ENCODE results near the gene SPCS2.
"Not testable (repeated sequence)": the region's sequence is repeated elsewhere in the genome, so short reads cannot be mapped to it uniquely, and the experiment has no call there.

Gene SPCS2

DNA sequence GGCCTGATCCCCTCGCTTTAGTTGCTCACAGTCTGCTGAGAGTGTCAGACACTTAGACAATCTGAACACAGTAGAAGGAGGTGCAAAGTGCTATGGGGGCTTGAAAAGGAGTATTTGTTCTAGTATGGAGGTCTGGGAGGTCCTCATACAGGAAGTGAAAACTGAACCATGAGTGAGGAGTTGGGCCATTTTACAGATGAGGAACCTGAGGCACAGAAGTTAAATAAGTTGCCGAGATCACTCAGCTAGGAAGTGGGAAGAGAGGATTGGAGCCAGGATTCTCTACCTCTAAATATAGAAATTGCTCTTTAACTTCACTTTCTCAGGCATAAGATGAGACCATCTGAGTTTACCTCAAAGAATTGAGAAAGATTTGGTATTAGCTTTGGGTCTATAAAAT, 35.7 kb downstream of the SPCS2 start:
- H3K4ac ChIP-seq (ENCODE audit: low read depth in 1 of 2, low read length in 2 of 2), result no peak overlapping the region
- H3K36me3 ChIP-seq (ENCODE audit: control insufficient read depth in 1 of 2, insufficient read depth in 2 of 2, low read depth in 1 of 2, low read length in 2 of 2), result peaks cover 8 to 20% of the 10 kb centered on the region in 2 experiments
- no peak overlapping the region for H3K23ac ChIP-seq (ENCODE audit: low read length in 2 of 2)
- H3K4me3 ChIP-seq (ENCODE audit: insufficient read depth in 1 of 2, low read depth in 1 of 2, low read length in 2 of 2), result no peak overlapping the region
- no peak overlapping the region for H2AFZ ChIP-seq (ENCODE audit: low read depth, low read length)
- no peak overlapping the region for H4K8ac ChIP-seq (ENCODE audit: low read length)
- no peaks in the 10 kb centered on the region for H3K9me3 ChIP-seq (ENCODE audit: control insufficient read depth, low read length)
- H2BK120ac ChIP-seq (ENCODE audit: low read depth, low read length), result no peak overlapping the region
- H3K4me1 ChIP-seq (ENCODE audit: control insufficient read depth, insufficient read depth, low read depth, low read length), result peaks cover 1% of the 10 kb centered on the region
- no peaks in the 10 kb centered on the region for H3K27me3 ChIP-seq (ENCODE audit: control insufficient read depth in 1 of 2, insufficient read depth in 1 of 2, low read length in 2 of 2)
- no peak for DNase-seq
- H3K18ac ChIP-seq (ENCODE audit: low read depth in 1 of 2, low read length in 2 of 2), result no peak overlapping the region
- H3K79me1 ChIP-seq (replicated peaks; ENCODE audit: low read length, poor library complexity, severe bottlenecking), result peaks cover 6% of the 10 kb centered on the region
- H2BK12ac ChIP-seq (ENCODE audit: low read length in 2 of 2), result no peak overlapping the region
- no peak overlapping the region for H3K4me2 ChIP-seq (ENCODE audit: low read length, poor library complexity, severe bottlenecking)
- H4K91ac ChIP-seq (ENCODE audit: low read length), result no peak overlapping the region
- H2BK15ac ChIP-seq (ENCODE audit: low read depth, poor library complexity, severe bottlenecking), result no peak overlapping the region
- no peak overlapping the region for H3K9ac ChIP-seq (ENCODE audit: low read length)
- no peak overlapping the region for H2AK5ac ChIP-seq (ENCODE audit: low read length, severe bottlenecking)
- WGBS, result 100% methylated on average over 1 of the region's 2 CpGs
- no peak overlapping the region for H3K27ac ChIP-seq (ENCODE audit: low read length, poor library complexity, severe bottlenecking)
- no peak overlapping the region for H3K14ac ChIP-seq (ENCODE audit: low read length in 2 of 2)
- no peak overlapping the region for H2BK5ac ChIP-seq (ENCODE audit: low read depth, low read length, poor library complexity, severe bottlenecking)

DNA sequence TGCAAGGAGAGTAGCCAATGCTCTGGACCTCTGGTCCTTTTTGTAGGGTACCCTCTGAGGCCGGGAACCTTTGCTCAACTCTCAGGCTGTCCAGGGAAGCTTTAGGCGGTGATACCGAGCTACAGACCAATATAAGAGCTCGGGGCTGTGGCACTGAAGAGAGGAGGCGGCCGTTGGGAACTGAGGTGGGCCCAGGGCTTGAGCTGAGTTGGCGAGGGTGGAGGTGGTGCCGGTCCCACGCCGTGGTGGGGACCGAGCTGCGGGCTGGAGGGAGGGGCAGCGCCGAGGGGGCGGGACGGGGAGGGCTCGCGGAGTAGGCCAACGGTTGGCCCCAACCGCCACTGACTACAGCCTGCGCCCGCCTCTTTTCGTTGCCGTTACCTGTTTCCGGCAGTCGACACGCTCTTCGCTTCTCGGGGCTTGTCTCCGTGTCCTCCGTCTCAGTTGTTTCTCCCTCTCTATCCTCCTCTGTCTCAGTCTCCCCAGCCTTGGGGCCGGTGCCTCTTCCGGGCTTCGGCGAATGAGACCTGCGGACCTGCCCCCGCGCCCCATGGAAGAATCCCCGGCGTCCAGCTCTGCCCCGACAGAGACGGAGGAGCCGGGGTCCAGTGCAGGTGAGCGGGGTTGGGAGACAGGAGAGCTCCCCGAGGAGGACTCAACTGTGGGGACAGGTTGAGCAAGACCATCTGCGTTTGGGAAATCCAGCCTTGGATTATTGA, 39.6 kb downstream of the SPCS2 start, which contains the start of gene NEU3:
NEU3 (plus strand) TSS at position 393 of the 719 bp plus-strand sequence; CDS start at position 521, 128 bp downstream.
- Histone ChIP-seq H3K27me3 (ENCODE audit: control insufficient read depth in 1 of 2, insufficient read depth in 1 of 2, low read length in 2 of 2) (no peaks in the 10 kb centered on the region), H3K27ac (ENCODE audit: low read length, poor library complexity, severe bottlenecking) (peak within 1 kb of the TSS; percentile 74), H3K4me3 (ENCODE audit: insufficient read depth in 1 of 2, low read depth in 1 of 2, low read length in 2 of 2) (peak within 1 kb of the TSS; percentile 80 to 91), H3K9me3 (ENCODE audit: control insufficient read depth, low read length) (no peaks in the 10 kb centered on the region), H3K4me2 (ENCODE audit: low read length, poor library complexity, severe bottlenecking) (peak within 1 kb of the TSS; percentile 95), H2AK5ac (ENCODE audit: low read length, severe bottlenecking) (peak within 1 kb of the TSS; percentile 73), H4K8ac (ENCODE audit: low read length) (peak within 1 kb of the TSS; percentile 76), H4K91ac (ENCODE audit: low read length) (no peak within 1 kb of the TSS), H2BK120ac (ENCODE audit: low read depth, low read length) (no peak within 1 kb of the TSS), H3K9ac (ENCODE audit: low read length) (peak within 1 kb of the TSS; percentile 91), H3K14ac (ENCODE audit: low read length in 2 of 2) (peak within 1 kb of the TSS; percentile 32 to 58), H3K23ac (ENCODE audit: low read length in 2 of 2) (peak within 1 kb of the TSS in 1 of 2 experiments; percentile 99), H2AFZ (ENCODE audit: low read depth, low read length) (peak within 1 kb of the TSS; percentile 91), H3K4ac (ENCODE audit: low read depth in 1 of 2, low read length in 2 of 2) (peak within 1 kb of the TSS; percentile 39 to 58), H3K79me1 (replicated peaks; ENCODE audit: low read length, poor library complexity, severe bottlenecking) (peaks cover 14% of the 10 kb centered on the region), H2BK5ac (ENCODE audit: low read depth, low read length, poor library complexity, severe bottlenecking) (no peak within 1 kb of the TSS), H3K36me3 (ENCODE audit: control insufficient read depth in 1 of 2, insufficient read depth in 2 of 2, low read depth in 1 of 2, low read length in 2 of 2) (peaks cover 0 to 6% of the 10 kb centered on the region in 2 experiments), H3K18ac (ENCODE audit: low read depth in 1 of 2, low read length in 2 of 2) (peak within 1 kb of the TSS; percentile 78 to 94), H2BK15ac (ENCODE audit: low read depth, poor library complexity, severe bottlenecking) (peak within 1 kb of the TSS; percentile 80), H2BK12ac (ENCODE audit: low read length in 2 of 2) (no peak within 1 kb of the TSS), H3K4me1 (ENCODE audit: control insufficient read depth, insufficient read depth, low read depth, low read length) (peaks cover 1% of the 10 kb centered on the region)
- WGBS, result under 1% methylated on average over 33 of the region's 46 CpGs
- peak; percentile 72 for DNase-seq

DNA sequence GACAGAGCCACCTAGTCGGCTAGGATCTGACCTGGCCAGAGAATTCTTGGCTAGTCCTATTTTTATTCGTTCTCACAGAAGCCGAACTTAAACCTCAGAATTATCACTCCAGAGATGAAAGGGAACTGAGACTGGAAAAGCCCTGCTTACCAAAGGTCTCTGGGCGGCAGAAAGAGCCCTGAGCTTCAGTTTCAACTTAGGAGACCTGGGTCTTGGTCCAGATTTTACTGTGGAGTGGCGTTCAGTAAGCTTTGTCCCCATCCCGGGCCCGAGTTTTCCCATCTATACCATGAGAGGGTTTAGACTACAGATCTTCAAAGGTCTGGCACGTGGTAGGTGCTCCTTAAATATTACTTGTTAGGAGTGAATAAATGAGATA, 40.2 kb downstream of the SPCS2 start:
- peak overlapping the region; percentile 78 to 94 for H3K18ac ChIP-seq (ENCODE audit: low read depth in 1 of 2, low read length in 2 of 2)
- no peak overlapping the region for H2BK5ac ChIP-seq (ENCODE audit: low read depth, low read length, poor library complexity, severe bottlenecking)
- H2BK15ac ChIP-seq (ENCODE audit: low read depth, poor library complexity, severe bottlenecking), result no peak overlapping the region
- H3K4me1 ChIP-seq (ENCODE audit: control insufficient read depth, insufficient read depth, low read depth, low read length), result peaks cover 1% of the 10 kb centered on the region
- H3K79me1 ChIP-seq (replicated peaks; ENCODE audit: low read length, poor library complexity, severe bottlenecking), result peaks cover 14% of the 10 kb centered on the region
- H2AFZ ChIP-seq (ENCODE audit: low read depth, low read length), result peak overlapping the region; percentile 91
- peak overlapping the region; percentile 80 to 91 for H3K4me3 ChIP-seq (ENCODE audit: insufficient read depth in 1 of 2, low read depth in 1 of 2, low read length in 2 of 2)
- H2AK5ac ChIP-seq (ENCODE audit: low read length, severe bottlenecking), result no peak overlapping the region
- H3K36me3 ChIP-seq (ENCODE audit: control insufficient read depth in 1 of 2, insufficient read depth in 2 of 2, low read depth in 1 of 2, low read length in 2 of 2), result peaks cover 0 to 5% of the 10 kb centered on the region in 2 experiments
- peak overlapping the region in 1 of 2 experiments; percentile 58 for H3K4ac ChIP-seq (ENCODE audit: low read depth in 1 of 2, low read length in 2 of 2)
- peak overlapping the region; percentile 76 for H4K8ac ChIP-seq (ENCODE audit: low read length)
- peak overlapping the region; percentile 74 for H3K27ac ChIP-seq (ENCODE audit: low read length, poor library complexity, severe bottlenecking)
- H3K23ac ChIP-seq (ENCODE audit: low read length in 2 of 2), result peak overlapping the region in 1 of 2 experiments; percentile 99
- H2BK12ac ChIP-seq (ENCODE audit: low read length in 2 of 2), result no peak overlapping the region
- 7% methylated on average over 8 of the region's 8 CpGs for WGBS
- H4K91ac ChIP-seq (ENCODE audit: low read length), result no peak overlapping the region
- no peaks in the 10 kb centered on the region for H3K9me3 ChIP-seq (ENCODE audit: control insufficient read depth, low read length)
- H2BK120ac ChIP-seq (ENCODE audit: low read depth, low read length), result no peak overlapping the region
- no peaks in the 10 kb centered on the region for H3K27me3 ChIP-seq (ENCODE audit: control insufficient read depth in 1 of 2, insufficient read depth in 1 of 2, low read length in 2 of 2)
- H3K14ac ChIP-seq (ENCODE audit: low read length in 2 of 2), result no peak overlapping the region
- peak overlapping the region; percentile 95 for H3K4me2 ChIP-seq (ENCODE audit: low read length, poor library complexity, severe bottlenecking)
- peak overlapping the region; percentile 91 for H3K9ac ChIP-seq (ENCODE audit: low read length)
- peak; percentile 45 for DNase-seq

DNA sequence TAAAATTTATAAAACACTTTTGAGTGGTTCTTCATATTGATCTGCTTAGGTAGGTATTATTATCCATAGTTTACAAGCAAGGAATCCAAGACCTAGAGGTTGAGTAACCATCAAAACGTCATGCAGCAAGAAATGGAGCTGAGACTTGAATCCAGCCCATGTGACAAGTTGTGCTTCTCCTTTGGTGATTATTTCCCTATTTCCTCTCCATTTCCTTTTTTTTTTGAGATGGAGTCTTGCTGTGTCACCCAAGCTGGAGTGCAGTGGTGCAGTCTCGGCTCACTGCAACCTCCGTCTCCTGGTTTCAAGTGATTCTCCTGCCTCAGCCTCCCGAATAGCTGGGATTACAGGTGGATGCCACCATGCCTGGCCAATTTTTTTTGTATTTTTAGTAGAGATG, 41.1 kb downstream of the SPCS2 start:
- H2BK5ac ChIP-seq (ENCODE audit: low read depth, low read length, poor library complexity, severe bottlenecking); H3K27me3 ChIP-seq (ENCODE audit: control insufficient read depth in 1 of 2, insufficient read depth in 1 of 2, low read length in 2 of 2); H2AK5ac ChIP-seq (ENCODE audit: low read length, severe bottlenecking); H4K91ac ChIP-seq (ENCODE audit: low read length); H2BK15ac ChIP-seq (ENCODE audit: low read depth, poor library complexity, severe bottlenecking); H2BK120ac ChIP-seq (ENCODE audit: low read depth, low read length); H3K14ac ChIP-seq (ENCODE audit: low read length in 2 of 2); H2BK12ac ChIP-seq (ENCODE audit: low read length in 2 of 2); H3K4me1 ChIP-seq (ENCODE audit: control insufficient read depth, insufficient read depth, low read depth, low read length); H3K23ac ChIP-seq (ENCODE audit: low read length in 2 of 2); H2AFZ ChIP-seq (ENCODE audit: low read depth, low read length); H3K4me3 ChIP-seq (ENCODE audit: insufficient read depth in 1 of 2, low read depth in 1 of 2, low read length in 2 of 2); DNase-seq; H3K4me2 ChIP-seq (ENCODE audit: low read length, poor library complexity, severe bottlenecking); H3K27ac ChIP-seq (ENCODE audit: low read length, poor library complexity, severe bottlenecking); H4K8ac ChIP-seq (ENCODE audit: low read length); H3K18ac ChIP-seq (ENCODE audit: low read depth in 1 of 2, low read length in 2 of 2); H3K4ac ChIP-seq (ENCODE audit: low read depth in 1 of 2, low read length in 2 of 2); H3K9me3 ChIP-seq (ENCODE audit: control insufficient read depth, low read length); H3K9ac ChIP-seq (ENCODE audit: low read length): not testable (repeated sequence)
- Histone ChIP-seq H3K79me1 (replicated peaks; ENCODE audit: low read length, poor library complexity, severe bottlenecking) (peaks cover 14% of the 10 kb centered on the region), H3K36me3 (ENCODE audit: control insufficient read depth in 1 of 2, insufficient read depth in 2 of 2, low read depth in 1 of 2, low read length in 2 of 2) (peaks cover 5 to 12% of the 10 kb centered on the region in 2 experiments)
- 100% methylated on average over 4 of the region's 4 CpGs for WGBS
